ENCODE data around the gene PCDH15.

The PCDH15 gene

DNA sequence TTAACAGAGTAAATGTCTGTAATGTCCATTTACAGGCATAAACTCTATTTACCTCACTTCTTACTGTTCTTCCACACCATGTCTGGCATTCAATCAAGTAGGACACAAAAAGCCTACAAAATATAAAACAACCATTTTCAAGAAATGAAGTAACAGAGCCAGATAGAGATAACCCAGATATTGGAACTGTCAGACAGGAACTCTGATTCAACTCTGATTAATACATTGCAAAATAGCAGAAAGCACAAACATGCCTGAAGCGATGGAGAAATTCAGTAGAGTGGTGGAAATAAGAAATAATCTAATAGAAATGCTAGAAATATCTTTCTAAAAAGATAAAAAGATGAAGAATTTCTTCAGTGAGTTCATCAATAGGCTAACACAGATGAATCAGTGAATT is 964.4 kb downstream of the PCDH15 start:
- no peak for DNase-seq

- DNase-seq, result no peak
Measured at GRCh38 chr10:53833908-53834307, 967.1 kb downstream of the PCDH15 start.

DNA sequence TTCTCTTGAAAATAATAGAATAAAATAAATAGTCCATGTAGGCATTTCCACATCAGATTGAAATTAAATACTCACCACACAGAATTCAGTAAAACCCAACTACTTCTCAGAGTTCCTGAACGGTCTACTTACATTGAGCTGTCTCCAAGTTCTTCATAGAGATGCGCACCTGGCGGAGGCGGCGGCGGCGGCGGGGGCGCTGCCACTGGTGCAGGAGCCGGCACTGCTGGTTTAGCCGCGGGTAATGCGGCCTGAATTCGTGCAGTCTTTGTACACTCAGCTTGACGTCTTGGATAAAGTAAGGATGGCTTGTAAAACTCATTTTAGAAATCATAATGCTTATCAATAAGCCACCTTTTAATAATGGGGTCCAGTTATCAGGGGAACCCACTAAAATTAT is 973.8 kb downstream of the PCDH15 start:
- DNase-seq, result no peak

DNA sequence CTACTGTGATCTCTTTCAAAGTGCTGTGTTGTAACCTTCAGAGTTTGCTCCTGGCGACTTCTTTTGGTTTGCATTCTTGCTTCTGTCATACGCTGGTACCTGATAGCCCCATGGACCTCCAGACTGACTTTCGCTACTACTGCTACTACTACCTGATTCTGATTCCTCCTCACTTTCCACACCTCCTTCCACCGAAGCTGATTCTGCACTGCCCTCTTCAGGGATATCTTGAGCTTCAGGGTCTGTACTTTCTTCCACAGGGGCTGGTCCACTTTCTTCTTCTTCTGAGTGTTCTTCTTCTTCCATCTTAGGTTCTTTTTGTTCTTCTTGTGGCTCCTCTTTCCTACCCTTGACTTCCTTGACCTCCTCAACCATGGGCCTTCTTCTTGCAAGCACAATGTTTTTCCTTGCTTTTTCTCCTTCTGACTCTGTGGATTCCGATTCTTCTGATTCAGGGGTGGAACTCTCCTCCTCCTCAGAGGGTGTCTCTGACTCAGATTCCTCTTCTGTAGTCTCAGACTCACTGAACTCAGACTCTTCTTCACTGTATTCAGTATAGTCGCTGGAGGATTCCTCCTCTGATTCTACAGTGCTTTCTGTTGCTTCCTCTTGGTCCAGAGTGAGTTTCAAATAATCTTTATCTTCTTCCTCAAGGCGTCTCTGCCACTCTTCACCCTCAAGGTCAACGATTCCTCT is 992.2 kb downstream of the PCDH15 start:
- no peak for DNase-seq

- no peak for DNase-seq
Measured at GRCh38 chr10:53786236-53786900, 1014.7 kb downstream of the PCDH15 start.

GRCh38 chr10:53771701-53772100 is 1029.3 kb downstream of the PCDH15 start:
- no peak for DNase-seq

GRCh38 chr10:53770903-53771302 is 1030.1 kb downstream of the PCDH15 start:
- no peak for DNase-seq

- no peak for DNase-seq
Measured at GRCh38 chr10:53765311-53765710, 1035.7 kb downstream of the PCDH15 start.

DNA sequence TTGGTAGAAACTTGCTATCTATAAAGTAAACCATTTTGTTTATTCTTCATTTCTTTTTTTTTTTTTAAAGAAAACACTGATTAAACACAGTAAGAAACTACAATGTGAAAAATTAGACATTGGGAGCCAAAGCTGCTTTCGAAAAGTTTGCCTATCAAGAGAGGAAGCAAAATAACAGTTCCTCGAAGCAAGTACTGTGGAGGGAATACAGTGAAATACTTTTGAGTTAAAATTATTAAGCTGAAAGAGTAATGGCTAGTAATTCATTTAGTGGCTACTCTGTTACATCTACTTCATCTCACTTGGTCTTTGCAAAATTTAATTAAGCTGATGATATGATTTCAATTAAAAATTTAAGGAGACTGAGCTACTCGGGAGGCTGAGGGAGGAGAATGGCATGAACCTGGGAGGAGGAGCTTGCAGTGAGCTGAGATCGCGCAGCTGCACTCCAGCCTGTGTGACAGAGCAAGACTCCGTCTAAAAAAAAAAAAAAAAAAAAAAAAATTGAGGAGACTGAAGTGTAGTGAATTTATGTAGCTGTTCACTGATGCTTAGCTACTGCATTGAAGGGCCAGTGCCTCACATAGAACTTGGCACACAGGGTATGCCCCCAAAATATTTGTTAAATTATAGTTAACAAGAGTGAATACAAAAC is 1046.3 kb downstream of the PCDH15 start:
- DNase-seq, result no peak
